Measurements from ENCODE around the gene DMD.
"Not testable (repeated sequence)": the region's sequence is repeated elsewhere in the genome, so short reads cannot be mapped to it uniquely, and the experiment has no call there.

Gene DMD

DNA sequence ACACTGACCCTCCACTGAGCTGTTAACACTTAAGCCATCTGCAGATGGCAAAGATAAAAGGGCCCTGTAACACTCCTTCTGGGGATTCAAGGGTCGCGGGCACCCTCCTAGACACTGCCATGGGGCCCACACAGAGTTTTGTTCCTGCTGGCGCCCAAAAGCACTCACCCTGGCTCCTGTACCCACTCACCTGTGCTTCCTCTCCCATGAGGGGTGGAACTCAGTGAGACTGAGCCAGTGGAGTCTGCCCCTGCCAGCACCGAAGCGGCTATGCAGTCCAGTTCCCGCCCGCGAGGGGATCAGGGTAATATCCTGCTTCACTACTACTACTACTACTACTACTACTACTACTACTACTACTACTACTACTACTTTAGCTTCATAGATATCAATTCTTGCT lies 1827.4 kb downstream of the DMD start:
- no peak for FAIRE-seq
- DNase-seq (ENCODE audit: insufficient read length, low spot score): no peak
- no peak for TF ChIP-seq POLR2A (IDR thresholded peaks at IDR 0.05; ENCODE audit: low read depth, low read length)

DNA sequence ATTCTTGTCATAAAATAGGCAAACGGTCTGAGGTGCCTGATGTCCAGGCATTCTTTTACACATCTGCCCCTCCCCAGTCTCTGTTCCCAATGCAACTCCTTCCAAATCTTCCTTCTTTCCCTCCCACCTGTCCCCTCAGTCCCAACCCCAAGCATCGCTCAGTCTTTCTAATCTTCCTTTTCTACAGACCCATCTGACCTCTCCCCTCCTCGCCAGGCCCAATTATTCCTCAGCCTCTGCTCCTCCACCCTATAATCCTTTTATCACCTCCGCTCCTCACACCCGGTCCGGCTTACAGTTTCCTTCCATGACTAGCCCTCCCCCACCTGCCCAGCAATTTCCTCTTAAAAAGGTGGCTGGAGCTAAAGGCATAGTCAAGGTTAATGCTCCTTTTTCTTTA lies 1832.4 kb downstream of the DMD start:
- DNase-seq (ENCODE audit: insufficient read length, low spot score); FAIRE-seq: not testable (repeated sequence)

DNA sequence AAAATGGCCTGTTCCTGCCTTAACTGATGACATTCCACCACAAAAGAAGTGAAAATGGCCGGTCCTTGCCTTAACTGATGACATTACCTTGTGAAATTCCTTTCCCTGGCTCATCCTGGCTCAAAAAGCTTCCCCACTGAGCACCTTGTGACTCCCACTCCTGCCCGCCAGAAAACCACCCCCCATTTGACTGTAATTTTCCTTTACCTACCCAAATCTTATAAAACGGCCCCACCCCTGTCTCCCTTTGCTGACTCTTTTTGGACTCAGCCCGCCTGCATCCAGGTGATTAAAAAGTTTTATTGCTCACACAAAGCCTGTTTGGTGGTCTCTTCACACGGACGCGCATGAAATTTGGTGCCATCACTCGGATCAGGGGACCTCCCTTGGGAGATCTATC lies 1833.5 kb downstream of the DMD start:
- not testable (repeated sequence) for FAIRE-seq

DNA sequence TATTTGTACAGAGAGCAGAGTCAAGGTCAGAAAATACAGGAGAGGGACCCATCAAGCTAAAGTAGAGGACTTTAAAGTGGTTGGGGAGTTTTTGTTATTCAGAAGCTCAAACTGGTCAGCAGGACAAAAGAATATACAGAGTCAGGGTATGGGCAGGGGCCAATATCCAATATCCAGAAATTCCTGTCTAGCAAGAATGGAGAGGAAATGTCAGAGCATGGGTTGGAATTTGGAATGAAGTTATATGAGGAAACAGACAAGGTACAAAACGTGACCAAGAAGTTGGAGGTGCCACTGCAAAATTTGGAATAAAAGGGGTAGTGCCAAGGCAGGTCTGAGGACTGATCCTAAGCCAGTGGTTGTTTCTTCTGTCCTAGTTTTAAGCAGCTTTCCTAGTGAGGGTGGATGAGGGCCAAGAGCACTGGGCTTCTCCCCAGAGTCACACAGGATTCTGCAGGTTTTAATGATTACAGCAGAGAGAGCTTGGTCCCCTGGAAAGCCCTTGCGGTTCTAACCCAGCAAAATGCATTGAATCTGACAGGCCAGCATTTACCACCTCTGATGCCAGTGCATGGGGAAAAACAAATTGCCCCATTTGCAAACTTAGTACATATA lies 1834.8 kb downstream of the DMD start:
- no peak for DNase-seq (ENCODE audit: insufficient read length, low spot score)
- FAIRE-seq: no peak
- no peak for TF ChIP-seq POLR2A (IDR thresholded peaks at IDR 0.05; ENCODE audit: low read depth, low read length)

More for the DNA sequence above, 1833.5 kb downstream of the DMD start:
- DNase-seq (ENCODE audit: insufficient read length, low spot score): not testable (repeated sequence)

DNA sequence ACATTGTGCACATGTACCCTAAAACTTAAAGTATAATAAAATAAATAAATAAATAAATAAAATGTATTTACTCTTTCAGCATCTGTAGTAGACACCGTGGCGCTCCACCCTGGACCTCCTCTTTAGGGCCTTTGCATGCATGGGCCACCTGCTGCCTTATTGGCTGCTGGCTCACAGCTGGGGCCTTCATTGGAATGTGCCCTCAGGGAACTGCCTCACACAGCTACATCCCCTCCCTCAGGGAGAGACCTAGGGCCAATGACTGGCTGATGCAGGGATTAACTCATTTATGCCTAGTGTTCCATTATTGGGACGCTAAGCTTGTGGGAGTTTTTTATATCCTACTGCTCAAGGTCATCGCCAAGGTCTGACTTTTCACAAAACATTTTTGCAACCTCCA lies 1836.6 kb downstream of the DMD start:
- FAIRE-seq (no peak), DNase-seq (ENCODE audit: insufficient read length, low spot score) (no peak)
- no peak for TF ChIP-seq POLR2A (IDR thresholded peaks at IDR 0.05; ENCODE audit: low read depth, low read length)

DNA sequence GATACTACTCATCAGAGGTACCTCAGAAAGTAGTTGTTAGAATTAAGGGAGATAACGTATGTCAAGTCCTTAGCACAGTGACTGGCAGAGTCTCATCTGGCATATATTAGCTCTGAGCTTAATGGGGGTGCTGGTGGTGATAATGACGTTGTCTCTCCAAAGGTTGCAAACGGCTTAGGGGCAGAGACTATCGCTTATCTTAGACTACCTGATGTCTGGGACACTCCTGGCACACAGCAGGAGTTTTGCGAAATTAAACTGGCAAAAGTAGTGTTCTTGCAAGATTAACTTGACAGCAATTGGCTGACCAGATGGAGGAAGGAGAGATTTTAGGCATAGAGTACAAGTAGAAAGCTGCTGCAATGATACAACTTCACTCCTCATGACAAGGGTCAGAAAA lies 1839.4 kb downstream of the DMD start:
- no peak for FAIRE-seq
- DNase-seq (ENCODE audit: insufficient read length, low spot score): no peak
- TF ChIP-seq POLR2A (IDR thresholded peaks at IDR 0.05; ENCODE audit: low read depth, low read length): no peak

DNA sequence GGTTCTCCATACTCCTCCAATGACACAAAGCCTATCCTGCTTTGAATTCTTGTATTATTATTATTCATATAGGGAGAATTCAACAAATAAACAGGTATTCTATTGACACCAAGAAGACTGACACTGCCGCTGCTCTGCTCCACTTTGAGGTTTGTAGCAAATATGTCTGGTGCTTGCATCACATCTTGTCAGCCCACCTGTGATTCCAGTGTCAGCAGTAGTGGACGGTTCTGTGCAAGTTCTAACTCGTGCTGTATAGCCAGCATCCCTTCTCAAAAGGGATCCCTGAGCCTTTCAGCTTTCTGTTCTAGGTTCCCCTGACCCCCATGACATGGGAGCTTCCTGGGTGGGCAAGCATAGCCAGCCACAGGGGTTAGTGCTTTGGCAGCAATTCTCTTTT lies 1843.5 kb downstream of the DMD start:
- TF ChIP-seq POLR2A (IDR thresholded peaks at IDR 0.05; ENCODE audit: low read depth, low read length): no peak
- DNase-seq (ENCODE audit: insufficient read length, low spot score): no peak
- FAIRE-seq: no peak

DNA sequence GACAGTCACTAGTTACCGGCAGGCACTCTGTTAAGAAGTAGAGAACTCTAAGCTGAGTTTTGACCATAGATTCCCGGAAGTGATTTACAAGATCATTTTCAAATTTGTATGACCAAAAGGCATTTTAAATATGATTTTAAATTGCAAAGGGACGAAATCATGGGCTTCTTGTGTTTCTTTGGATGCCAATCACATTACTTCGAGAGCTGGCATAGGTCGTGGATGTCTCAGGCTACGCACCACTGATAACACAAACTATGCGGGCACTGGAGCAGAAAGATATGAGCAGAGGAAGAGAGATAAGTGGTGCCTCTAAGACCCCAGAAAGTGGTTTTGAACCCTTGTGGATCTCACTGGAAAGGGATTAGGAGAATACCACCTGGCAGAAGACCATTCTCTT lies 1845.3 kb downstream of the DMD start:
- FAIRE-seq: no peak
- no peak for DNase-seq (ENCODE audit: insufficient read length, low spot score)
- no peak for TF ChIP-seq POLR2A (IDR thresholded peaks at IDR 0.05; ENCODE audit: low read depth, low read length)

DNA sequence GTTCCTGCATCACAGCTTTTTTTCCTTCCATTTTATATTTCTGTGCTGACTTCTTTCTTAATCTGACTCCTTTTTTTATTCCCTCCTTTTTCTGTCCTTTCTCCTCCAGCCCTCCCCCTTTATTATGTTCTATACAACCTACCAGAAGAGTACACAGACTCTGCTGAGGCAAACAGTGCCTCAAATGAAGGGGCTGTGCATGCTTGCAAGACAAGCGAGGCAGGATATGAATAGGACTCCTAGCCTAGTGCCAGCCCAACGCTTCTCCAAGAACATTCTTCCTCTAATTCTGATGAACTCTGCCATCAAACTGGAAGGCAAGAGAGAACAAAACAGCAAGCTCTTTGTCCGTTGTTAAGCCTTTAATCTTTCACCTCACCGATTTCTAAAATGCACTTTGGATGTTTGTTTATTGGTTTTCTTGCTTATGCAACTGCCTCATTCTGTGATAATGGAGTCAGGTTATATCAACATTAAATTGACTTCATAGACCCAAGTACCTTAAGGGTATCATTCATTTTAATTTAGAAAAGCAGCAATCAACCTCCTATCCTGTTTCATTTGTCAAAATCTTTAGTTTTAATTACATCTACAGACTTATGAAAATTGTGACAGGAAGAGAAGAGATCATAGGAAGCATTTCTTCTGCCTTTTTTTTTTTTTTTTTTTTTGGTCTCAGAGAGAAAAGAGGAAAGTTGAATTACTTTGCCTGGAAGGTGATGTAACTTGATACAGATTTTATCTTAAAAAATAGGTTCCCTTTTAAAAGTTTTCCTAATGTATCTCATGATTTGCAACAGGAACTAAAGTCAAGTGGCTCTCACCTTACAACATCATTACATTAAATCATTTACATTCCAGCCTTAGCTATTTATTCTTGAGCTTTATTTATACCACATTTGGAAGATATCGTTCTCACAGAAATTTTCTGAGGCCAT lies 1854.8 kb downstream of the DMD start:
- FAIRE-seq (no peak), DNase-seq (ENCODE audit: insufficient read length, low spot score) (no peak)
- no peak for TF ChIP-seq POLR2A (IDR thresholded peaks at IDR 0.05; ENCODE audit: low read depth, low read length)

DNA sequence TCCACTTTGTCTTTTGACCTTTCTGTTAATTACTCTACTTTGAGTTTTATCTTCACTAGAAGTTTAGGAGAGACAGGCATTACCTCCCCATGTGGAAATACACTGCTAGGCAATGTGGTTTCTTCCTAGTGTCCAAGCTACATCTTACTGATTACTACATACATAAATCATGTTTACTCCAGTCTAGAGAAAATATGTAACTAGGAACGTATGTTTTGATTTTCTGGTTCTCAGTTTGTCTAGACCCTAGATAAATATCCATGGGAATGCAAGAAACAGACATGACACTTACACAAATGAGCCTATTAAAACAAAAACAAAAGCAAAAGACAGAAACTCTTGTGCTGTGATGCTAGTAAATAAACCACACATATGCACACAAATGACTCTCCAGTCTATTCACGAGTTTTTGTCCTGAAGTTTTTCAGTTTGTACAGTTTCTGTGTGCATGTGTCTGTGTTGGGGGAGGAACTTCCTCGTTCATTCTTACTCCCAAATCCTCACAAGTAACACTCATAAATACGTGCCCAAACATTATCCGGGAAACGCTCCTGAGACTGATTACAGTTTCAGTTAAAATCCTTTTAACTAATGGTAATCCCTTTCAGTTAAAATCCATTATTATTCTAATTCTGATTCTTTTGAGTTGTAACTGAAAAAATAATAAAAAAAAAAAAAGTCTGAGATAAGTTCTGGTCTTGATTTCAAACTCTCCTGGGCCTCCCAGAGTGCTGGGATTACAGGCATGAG lies 1856.0 kb downstream of the DMD start:
- FAIRE-seq (no peak), DNase-seq (ENCODE audit: insufficient read length, low spot score) (no peak)
- no peak for TF ChIP-seq POLR2A (IDR thresholded peaks at IDR 0.05; ENCODE audit: low read depth, low read length)

DNA sequence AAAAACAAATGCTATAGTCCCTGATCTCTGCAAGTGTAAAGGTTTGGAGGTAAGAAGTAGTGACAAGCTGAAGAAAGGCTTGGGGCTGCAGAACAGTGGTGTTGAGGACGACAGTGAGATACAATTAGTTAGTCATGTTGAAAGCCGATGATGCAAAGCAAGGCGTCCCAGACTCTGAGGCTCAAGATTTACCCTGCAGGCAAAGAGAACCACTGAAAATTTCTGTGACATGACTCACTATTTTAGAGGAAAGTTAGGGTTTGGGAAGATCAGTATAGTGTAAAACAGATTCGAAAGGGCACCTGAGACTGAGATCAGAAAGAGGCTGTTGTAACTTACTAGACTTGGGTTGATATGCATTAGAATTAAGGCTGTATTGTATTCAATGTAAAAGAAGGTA lies 1858.3 kb downstream of the DMD start:
- no peak for FAIRE-seq

DNA sequence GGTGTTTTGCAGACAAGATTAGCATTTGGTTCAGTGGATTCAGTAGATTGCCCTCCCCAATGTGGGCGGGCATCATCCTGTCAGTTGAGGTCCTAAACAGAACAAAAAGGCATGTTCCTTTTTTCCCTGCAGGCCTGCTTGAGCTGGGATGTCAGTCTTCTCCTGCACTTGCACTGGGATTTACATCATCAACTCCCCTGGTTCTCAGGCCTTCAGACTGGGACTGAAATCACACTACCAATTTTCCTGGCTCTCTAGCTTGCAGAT lies 1860.6 kb downstream of the DMD start:
- FAIRE-seq: no peak
- no peak for DNase-seq (ENCODE audit: insufficient read length, low spot score)
- no peak for TF ChIP-seq POLR2A (IDR thresholded peaks at IDR 0.05; ENCODE audit: low read depth, low read length)

More for the DNA sequence above, 1858.3 kb downstream of the DMD start:
- DNase-seq (ENCODE audit: insufficient read length, low spot score): peak; percentile 3
- no peak for TF ChIP-seq POLR2A (IDR thresholded peaks at IDR 0.05; ENCODE audit: low read depth, low read length)

DNA sequence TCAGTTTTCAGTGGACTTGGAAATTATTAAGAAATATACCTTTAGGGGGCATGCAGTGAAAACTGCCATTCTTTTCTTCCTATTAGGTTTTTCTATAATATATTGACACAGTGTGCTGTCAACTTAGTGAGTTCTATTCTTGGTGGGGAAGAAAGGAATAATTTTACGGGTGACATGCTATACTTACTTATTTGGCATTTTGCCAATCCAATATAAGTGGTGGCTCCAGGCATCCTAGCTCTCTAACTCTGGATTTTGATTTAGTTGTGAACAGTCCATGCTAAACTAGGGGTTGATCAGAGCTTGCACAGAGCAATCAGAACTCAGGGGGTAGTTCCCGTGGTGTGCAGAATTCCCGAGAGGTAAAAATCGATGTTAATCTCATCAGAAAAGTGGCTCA lies 1861.8 kb downstream of the DMD start:
- FAIRE-seq: no peak
- no peak for DNase-seq (ENCODE audit: insufficient read length, low spot score)
- no peak for TF ChIP-seq POLR2A (IDR thresholded peaks at IDR 0.05; ENCODE audit: low read depth, low read length)

DNA sequence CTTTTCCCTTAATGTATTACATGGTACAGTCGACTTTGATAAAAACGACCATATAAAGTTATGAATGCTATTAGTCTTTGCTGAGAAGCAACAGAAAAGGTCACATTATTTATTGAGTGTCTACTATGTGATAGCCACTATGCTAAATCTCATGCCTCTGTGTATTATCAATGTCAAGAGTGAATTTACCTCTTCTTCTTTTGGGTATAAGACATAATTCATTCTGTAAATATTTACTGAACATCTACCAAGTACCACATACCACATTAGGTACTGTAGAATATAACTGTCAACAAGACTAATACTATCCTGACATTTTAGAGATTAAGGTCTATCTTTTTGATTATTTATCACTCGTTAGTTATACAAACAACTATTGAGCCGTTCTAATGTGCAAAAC lies 1870.8 kb downstream of the DMD start:
- DNase-seq (ENCODE audit: insufficient read length, low spot score) (no peak), FAIRE-seq (no peak)
- TF ChIP-seq POLR2A (IDR thresholded peaks at IDR 0.05; ENCODE audit: low read depth, low read length): no peak

DNA sequence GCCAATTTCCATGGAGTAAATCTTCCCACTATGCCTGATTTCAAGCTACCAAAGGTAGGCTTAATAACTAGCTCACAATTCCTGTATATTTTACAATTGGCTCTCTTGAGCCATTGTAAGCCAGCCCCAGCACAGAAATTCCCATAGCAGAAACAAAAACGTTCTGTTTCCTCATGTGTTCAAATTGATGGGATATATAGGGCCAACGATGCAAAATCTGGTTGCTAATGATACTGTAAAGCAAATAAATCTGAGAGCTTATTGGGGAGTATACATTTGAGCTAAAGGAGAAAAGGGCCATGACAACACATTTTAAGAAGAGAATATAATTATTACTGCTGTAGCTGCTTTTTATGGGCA lies 1872.4 kb downstream of the DMD start:
- TF ChIP-seq POLR2A (IDR thresholded peaks at IDR 0.05; ENCODE audit: low read depth, low read length): no peak
- DNase-seq (ENCODE audit: insufficient read length, low spot score) (no peak), FAIRE-seq (no peak)

Measured in H54 (cell line).